ENCODE data around the gene NRCAM. TPM values are rescaled to one million over a fixed set of nuclear protein-coding genes. Genes with fewer than 3 reads are reported as not detected.

Gene NRCAM
- total and polyA plus RNA-seq, 2 of the 8 experiments (the other 6 are each of a cell fraction or from before 2014, with no cell fraction given) = 2.7 to 3.8 TPM

GRCh38 chr7:108129018-108129965, 326.9 kb downstream of the NRCAM start (continued):
- no peak for TF ChIP-seq RXRA (IDR thresholded peaks at IDR 0.05; ENCODE audit: insufficient read depth, low read depth, low read length)

All from H1 (cell line).